Lung (tissue), 12 donors: ENCODE measurements around the gene IRF7. TPM values are rescaled to one million over a fixed set of nuclear protein-coding genes. Genes with fewer than 3 reads are reported as not detected.

ENCODE experiments used
- ATAC-seq: fragments of 200-7000 bp; cut with Tn5 transposase; one replicate; pipeline ENCODE4 v1.9.1; 2020; ENCODE audit warnings: moderate number of reproducible peaks; ENCODE audit not compliant: insufficient read depth, low FRiP score
- DNase-seq, 3 donors: peaks; one replicate each; pipeline ENCODE4 v3.0.0-alpha.2; 2013 to 2017
- H3K27ac ChIP-seq, 2 donors: one replicate each; pipeline ENCODE4 v1.5.1; 2013; ENCODE audit warnings: mild to moderate bottlenecking in 2 of 2, moderate library complexity in 2 of 2, control low read depth in 1 of 2, inconsistent platforms in 1 of 2, low read depth in 1 of 2, low read length in 1 of 2
- H3K27me3 ChIP-seq, 3 donors: one replicate each; pipeline ENCODE4 v1.5.1; 2013; ENCODE audit warnings: low read length in 2 of 3; ENCODE audit not compliant: control insufficient read depth in 3 of 3, insufficient read depth in 3 of 3
- H3K36me3 ChIP-seq, 4 donors: one replicate each; pipeline ENCODE4 v1.5.1; 2013; ENCODE audit warnings: low read length in 4 of 4, mild to moderate bottlenecking in 1 of 4, moderate library complexity in 1 of 4; ENCODE audit not compliant: control insufficient read depth in 4 of 4, insufficient read depth in 4 of 4
- H3K4me1 ChIP-seq, 5 donors: one replicate each; pipeline ENCODE4 v1.5.1; 2013; ENCODE audit warnings: low read length in 5 of 5, mild to moderate bottlenecking in 2 of 5, moderate library complexity in 1 of 5; ENCODE audit not compliant: control insufficient read depth in 5 of 5, insufficient read depth in 5 of 5
- H3K4me3 ChIP-seq: one replicate; pipeline ENCODE4 v1.5.1; 2013; ENCODE audit warnings: mild to moderate bottlenecking, control low read depth, moderate library complexity
- H3K9ac ChIP-seq, 2 donors: one replicate each; pipeline ENCODE4 v1.5.1; 2013; ENCODE audit warnings: low read length in 2 of 2, control low read depth in 1 of 2; ENCODE audit not compliant: insufficient read depth in 1 of 2
- H3K9me3 ChIP-seq, 4 donors: one replicate each; pipeline ENCODE4 v1.5.1; 2013; ENCODE audit warnings: low read length in 3 of 4, mild to moderate bottlenecking in 1 of 4, moderate library complexity in 1 of 4; ENCODE audit not compliant: control insufficient read depth in 4 of 4, insufficient read depth in 3 of 4
- WGBS, 2 donors: extraction: QIAGEN DNeasy Blood & Tissue Kit; methylation state at CpG; one replicate each; pipeline ENCODE4 v1.1.7; 2013; 5-methylcytosine and 5-hydroxymethylcytosine counted together
- polyA plus RNA-seq, 2 donors: library from polyadenylated mRNA; stranded (reverse); fragments of 200-250 nt; gene quantifications; one replicate each; pipeline ENCODE4 v1.2.1, GENCODE V29; 2013
- total RNA-seq, 2 donors: library from RNA; depleted of rRNA in 1 of 2; stranded (reverse); fragments of >200 nt in 1 of 2; gene quantifications; one replicate each; pipeline ENCODE4 v1.2.1, GENCODE V29; 2014 to 2021
- TF ChIP-seq, protein P1 (sequence below): IDR thresholded peaks from 2 replicates; pipeline ENCODE4 v1.5.1; 2012; ENCODE audit warnings: mild to moderate bottlenecking; ENCODE audit errors: control extremely low read depth, extremely low read depth
- donor health status: control.
- donor health status: control.
- donor health status: Bipolar disorder and iron deficiency.
- donor health status: healthy.
- donor health status: DM: yes; HTN: yes; CAD: no.

Gene IRF7
- total and polyA plus RNA-seq, 4 donors: 24.7 to 68.3 (median 52.8) TPM

DNA sequence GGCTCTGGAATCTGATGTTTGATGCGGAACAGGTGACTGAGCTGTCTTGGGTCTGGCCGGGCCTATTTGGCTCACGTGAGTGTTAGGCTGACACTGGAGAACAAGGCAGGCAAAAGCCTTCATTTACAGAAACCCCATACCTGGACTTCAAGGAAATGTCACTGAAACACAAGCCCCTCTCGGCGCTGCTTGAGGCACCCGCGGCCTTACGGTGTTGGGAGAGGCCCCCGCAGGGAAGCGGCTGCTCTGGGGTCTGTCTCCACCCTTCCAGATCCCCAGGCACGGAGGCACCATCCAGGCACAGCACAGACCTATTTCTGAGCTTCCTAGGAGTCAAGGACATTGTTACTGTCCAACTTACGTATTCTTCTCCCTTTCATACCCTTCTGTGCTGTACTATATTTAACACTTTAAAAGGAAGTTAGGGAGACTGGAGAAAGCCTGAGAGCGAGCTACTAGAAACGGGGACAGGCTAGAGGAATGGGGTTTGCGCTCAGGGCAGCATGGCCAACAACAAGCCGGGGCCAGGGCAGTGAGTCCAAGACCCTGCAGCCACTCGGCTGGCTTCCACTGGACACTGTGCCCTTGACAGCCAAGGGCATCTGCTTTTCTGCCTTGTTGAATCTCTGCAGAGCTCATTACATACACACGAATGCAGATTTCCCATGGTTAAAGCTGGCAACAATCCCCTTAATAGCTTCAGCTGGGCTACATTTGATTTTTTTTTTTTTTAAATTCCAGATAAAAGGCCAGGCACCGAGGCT is 45.1 kb upstream of the IRF7 start:
- WGBS, 2 donors: 93 to 94% methylated on average over 19 of the region's 19 CpGs
- Histone ChIP-seq H3K27ac (no peak overlapping the region), H3K9me3 (no peaks in the 10 kb centered on the region), H3K4me3 (no peak overlapping the region), H3K27me3 (no peaks in the 10 kb centered on the region), H3K36me3 (peaks cover 0 to 34% (median 6%) of the 10 kb centered on the region in 4 donors), H3K4me1 (peaks cover 0 to 4% (median 0%) of the 10 kb centered on the region in 5 donors), H3K9ac (no peak overlapping the region)
- no peak for ATAC-seq
- TF ChIP-seq, protein P1, sequence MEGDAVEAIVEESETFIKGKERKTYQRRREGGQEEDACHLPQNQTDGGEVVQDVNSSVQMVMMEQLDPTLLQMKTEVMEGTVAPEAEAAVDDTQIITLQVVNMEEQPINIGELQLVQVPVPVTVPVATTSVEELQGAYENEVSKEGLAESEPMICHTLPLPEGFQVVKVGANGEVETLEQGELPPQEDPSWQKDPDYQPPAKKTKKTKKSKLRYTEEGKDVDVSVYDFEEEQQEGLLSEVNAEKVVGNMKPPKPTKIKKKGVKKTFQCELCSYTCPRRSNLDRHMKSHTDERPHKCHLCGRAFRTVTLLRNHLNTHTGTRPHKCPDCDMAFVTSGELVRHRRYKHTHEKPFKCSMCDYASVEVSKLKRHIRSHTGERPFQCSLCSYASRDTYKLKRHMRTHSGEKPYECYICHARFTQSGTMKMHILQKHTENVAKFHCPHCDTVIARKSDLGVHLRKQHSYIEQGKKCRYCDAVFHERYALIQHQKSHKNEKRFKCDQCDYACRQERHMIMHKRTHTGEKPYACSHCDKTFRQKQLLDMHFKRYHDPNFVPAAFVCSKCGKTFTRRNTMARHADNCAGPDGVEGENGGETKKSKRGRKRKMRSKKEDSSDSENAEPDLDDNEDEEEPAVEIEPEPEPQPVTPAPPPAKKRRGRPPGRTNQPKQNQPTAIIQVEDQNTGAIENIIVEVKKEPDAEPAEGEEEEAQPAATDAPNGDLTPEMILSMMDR: no peak
- no peak for DNase-seq

DNA sequence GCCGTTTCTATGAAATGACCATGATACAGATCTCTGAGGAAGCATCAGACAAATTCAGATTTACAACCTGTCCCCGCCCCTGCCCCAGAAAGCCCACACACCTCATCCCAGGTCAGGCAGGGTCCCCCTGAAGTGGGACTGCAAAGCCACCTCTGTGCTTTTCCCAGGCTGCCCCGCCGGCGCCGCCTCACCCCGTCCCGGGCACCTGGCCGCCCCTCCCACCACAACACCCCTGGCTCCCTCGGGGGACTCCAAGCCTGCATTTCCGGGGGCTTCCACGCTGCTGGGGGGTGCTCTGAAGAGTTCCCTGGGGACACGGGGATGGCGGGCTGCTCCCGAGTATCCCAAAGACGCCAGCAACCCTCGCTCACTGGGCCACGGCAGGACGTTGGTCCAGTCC is 44.5 kb upstream of the IRF7 start:
- Histone ChIP-seq H3K4me1 (peaks cover 0 to 4% (median 0%) of the 10 kb centered on the region in 5 donors), H3K27ac (no peak overlapping the region), H3K27me3 (no peaks in the 10 kb centered on the region), H3K4me3 (no peak overlapping the region), H3K9ac (no peak overlapping the region), H3K36me3 (peaks cover 0 to 32% (median 6%) of the 10 kb centered on the region in 4 donors), H3K9me3 (no peaks in the 10 kb centered on the region)
- WGBS, 2 donors: 93% methylated on average over 19 of the region's 19 CpGs
- DNase-seq (no peak), ATAC-seq (no peak)
- TF ChIP-seq, protein P1: no peak

DNA sequence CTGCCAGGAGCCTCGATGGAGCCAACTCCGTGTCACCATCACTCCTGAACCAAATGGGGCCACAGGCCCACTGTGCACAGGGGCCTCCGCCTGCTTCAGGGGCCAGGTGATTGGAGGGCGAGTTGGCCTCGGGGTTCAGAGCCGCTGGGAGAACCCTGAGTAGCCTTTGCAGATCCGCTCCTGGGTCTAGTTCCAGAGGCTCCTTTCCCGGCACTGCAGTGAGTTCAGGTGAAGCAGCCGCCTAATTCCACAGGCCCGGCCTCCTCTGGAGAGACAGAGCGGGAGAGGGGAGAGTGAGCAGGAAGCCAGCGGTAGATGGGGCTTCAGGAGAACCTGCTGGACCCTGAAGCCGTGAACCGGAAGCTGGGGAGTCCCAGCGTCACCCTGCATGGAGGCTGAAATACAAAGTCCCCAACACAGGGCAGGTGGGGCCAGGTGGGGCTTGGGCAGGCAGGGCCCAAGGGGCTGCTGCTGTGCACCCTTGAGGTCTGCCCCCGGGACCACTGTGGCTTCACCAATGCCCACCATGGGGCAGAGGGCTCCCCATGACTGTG is 43.9 kb upstream of the IRF7 start:
- TF ChIP-seq, protein P1: no peak
- ATAC-seq (no peak), DNase-seq (no peak)
- Histone ChIP-seq H3K36me3 (peaks cover 0 to 32% (median 6%) of the 10 kb centered on the region in 4 donors), H3K4me1 (peaks cover 0 to 5% (median 0%) of the 10 kb centered on the region in 5 donors), H3K9ac (no peak overlapping the region), H3K4me3 (no peak overlapping the region), H3K27me3 (no peaks in the 10 kb centered on the region), H3K9me3 (no peaks in the 10 kb centered on the region), H3K27ac (no peak overlapping the region)
- 95 to 96% methylated on average over 16 of the region's 16 CpGs for WGBS, 2 donors
